Measurements from ENCODE around the gene PSG1.
"Not testable (repeated sequence)": the region's sequence is repeated elsewhere in the genome, so short reads cannot be mapped to it uniquely, and the experiment has no call there.

Gene PSG1

DNA sequence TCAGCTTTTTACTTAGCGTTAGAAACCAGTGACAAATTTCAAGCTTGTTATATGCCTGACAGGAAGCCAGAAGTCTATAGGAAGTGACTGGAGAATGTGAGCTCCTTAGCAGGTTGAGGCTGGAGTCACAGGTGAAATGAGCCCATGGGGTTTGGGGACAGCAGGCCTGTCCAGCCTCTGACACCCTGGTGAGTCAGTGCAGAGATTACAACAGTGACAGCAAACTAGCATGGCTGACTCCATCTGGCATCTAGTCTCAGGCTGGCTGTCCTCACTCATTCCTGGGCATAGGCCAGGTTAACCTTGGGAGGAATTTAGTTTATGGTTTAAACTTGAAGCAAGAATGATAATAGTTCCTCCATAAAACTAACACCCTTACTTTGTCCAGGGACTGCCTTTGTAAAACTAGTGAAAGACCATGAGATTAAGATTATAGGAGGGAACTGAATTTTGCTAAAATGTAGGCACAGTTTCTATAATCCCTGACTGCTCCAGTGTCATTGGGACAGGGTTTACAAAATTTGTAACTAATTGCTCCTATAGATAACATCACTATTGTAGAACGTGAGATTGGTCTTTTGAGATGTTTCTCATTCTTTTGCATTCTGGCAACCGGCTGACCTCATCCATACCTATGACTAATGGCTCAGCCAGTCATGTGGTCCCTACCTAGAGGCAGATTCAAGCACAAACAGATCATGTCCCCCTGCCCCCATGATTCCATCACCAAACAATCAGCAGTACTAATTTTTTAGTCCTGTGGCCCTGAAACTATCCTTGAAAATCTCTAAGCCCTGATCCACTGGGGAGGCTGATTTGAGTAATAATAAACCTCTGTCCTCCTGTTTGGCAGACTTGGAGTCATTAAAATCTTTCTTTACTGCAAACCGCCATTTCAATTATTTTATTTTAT is 4.4 kb downstream of the PSG1 start:
- not testable (repeated sequence) for H3K9me3 Mint-ChIP-seq; H3K36me3 Mint-ChIP-seq (ENCODE audit: insufficient read depth); H3K4me1 Mint-ChIP-seq; DNase-seq (ENCODE audit: low spot score in 2 of 2); H3K4me3 Mint-ChIP-seq; ATAC-seq (replicated peaks; ENCODE audit: extremely low read depth, poor library complexity, severe bottlenecking); H3K27ac Mint-ChIP-seq (ENCODE audit: low read depth)
- H3K27me3 Mint-ChIP-seq, result peaks cover 52% of the 10 kb centered on the region

GRCh38 chr19:42874136-42874535 is 5.4 kb downstream of the PSG1 start:
- H3K27me3 Mint-ChIP-seq, result peaks cover 52% of the 10 kb centered on the region
- not testable (repeated sequence) for H3K36me3 Mint-ChIP-seq (ENCODE audit: insufficient read depth); H3K27ac Mint-ChIP-seq (ENCODE audit: low read depth); H3K9me3 Mint-ChIP-seq; H3K4me1 Mint-ChIP-seq; ATAC-seq (replicated peaks; ENCODE audit: extremely low read depth, poor library complexity, severe bottlenecking); DNase-seq (ENCODE audit: low spot score in 2 of 2); H3K4me3 Mint-ChIP-seq

DNA sequence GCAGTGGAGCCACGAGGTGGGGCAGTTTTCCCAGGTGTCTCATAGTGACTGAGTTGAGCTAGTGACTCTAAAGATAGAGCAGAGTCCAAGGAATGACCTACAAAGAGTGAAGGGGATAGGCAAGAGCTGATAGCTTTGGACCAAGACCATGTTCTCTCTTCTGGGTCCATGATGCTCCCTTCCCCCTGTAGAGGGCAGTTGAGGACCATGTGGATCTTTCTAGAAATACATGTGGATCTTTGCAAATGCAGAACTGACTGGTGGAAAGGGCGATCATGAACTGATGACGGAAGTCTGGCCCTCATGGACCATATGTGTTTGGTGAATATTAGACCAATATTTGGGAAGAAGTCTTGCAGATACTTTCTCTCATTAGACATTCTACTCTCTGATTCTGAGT is 6.9 kb downstream of the PSG1 start:
- no peak overlapping the region for H3K27ac Mint-ChIP-seq (ENCODE audit: low read depth)
- H3K27me3 Mint-ChIP-seq, result peaks cover 57% of the 10 kb centered on the region

GRCh38 chr19:42857544-42857867 is 22.0 kb downstream of the PSG1 start:
- H3K36me3 Mint-ChIP-seq (ENCODE audit: insufficient read depth), result no peaks in the 10 kb centered on the region
- H3K9me3 Mint-ChIP-seq, result no peaks in the 10 kb centered on the region
- H3K4me3 Mint-ChIP-seq, result no peak overlapping the region
- ATAC-seq (replicated peaks; ENCODE audit: extremely low read depth, poor library complexity, severe bottlenecking) (no peak), DNase-seq (ENCODE audit: low spot score in 2 of 2) (no peak)
- H3K27ac Mint-ChIP-seq (ENCODE audit: low read depth), result no peak overlapping the region
- peaks cover 45% of the 10 kb centered on the region for H3K27me3 Mint-ChIP-seq
- no peaks in the 10 kb centered on the region for H3K4me1 Mint-ChIP-seq

More for the DNA sequence above, 6.9 kb downstream of the PSG1 start:
- Mint-ChIP-seq H3K9me3 (no peaks in the 10 kb centered on the region), H3K4me1 (no peaks in the 10 kb centered on the region), H3K36me3 (ENCODE audit: insufficient read depth) (no peaks in the 10 kb centered on the region), H3K4me3 (no peak overlapping the region)
- no peak for DNase-seq (ENCODE audit: low spot score in 2 of 2)
- no peak for ATAC-seq (replicated peaks; ENCODE audit: extremely low read depth, poor library complexity, severe bottlenecking)

DNA sequence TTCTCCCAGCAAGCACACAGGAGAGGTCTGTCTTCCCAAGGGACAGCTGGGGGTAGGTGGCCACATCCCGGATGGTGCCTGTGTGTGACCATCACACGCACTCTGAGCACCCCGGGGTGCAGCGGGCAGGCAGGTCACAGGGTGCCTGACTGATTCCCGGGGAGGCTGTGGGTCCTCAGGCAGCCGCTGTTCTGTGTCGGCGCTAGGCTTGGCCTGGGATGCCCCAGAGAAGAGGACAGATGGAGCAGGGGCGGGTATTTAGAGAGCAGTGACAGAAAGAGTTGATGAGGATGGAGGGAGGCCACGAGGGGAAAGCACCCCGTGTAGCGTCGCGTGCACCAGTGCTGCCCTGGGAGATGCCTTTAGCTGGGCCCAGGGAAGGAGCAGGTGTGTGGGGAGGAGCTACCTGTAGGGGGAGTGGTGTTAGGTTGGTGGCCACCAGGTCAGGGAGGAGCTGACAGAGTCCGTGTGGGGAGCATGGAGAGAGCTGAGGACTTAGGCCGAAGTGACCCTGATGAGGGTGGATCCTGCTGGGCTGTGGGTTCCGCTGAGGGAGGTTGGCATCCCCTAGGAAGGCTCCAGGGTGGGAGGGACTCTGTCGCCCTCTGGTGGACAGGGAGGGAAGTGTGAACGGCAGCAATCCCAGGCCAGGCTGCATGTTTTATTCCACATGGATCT is 22.5 kb downstream of the PSG1 start:
- not testable (repeated sequence) for ATAC-seq (replicated peaks; ENCODE audit: extremely low read depth, poor library complexity, severe bottlenecking); H3K4me3 Mint-ChIP-seq; H3K27ac Mint-ChIP-seq (ENCODE audit: low read depth); H3K9me3 Mint-ChIP-seq; H3K4me1 Mint-ChIP-seq; H3K36me3 Mint-ChIP-seq (ENCODE audit: insufficient read depth); DNase-seq (ENCODE audit: low spot score in 2 of 2)
- H3K27me3 Mint-ChIP-seq, result peaks cover 45% of the 10 kb centered on the region

- not testable (repeated sequence) for H3K36me3 Mint-ChIP-seq (ENCODE audit: insufficient read depth); H3K4me3 Mint-ChIP-seq; DNase-seq (ENCODE audit: low spot score in 2 of 2); H3K27ac Mint-ChIP-seq (ENCODE audit: low read depth); ATAC-seq (replicated peaks; ENCODE audit: extremely low read depth, poor library complexity, severe bottlenecking); H3K4me1 Mint-ChIP-seq; H3K9me3 Mint-ChIP-seq
- H3K27me3 Mint-ChIP-seq, result peaks cover 26% of the 10 kb centered on the region
Measured at GRCh38 chr19:42854745-42855144, 24.8 kb downstream of the PSG1 start.

DNA sequence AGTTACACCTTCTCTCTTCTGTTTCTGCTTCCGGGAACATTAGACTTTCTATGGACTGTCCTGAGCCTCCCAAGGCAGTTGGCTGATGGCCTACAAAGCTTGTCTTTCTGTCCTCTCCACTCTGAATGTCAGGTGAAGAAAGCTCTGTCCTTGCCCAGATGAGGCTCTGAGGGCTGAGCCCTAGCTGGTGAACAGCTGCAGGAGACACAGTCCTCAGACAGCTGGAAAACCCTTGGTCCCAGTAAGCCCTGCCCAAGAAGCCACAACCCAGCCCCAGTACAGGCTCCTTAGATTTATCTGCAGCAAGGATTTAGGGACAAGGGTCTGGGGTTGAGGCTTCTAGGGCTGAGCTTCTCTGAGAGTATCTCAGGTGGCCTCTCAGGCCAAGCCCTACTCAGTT is 26.3 kb downstream of the PSG1 start:
- peaks cover 26% of the 10 kb centered on the region for H3K27me3 Mint-ChIP-seq
- H3K9me3 Mint-ChIP-seq; H3K4me3 Mint-ChIP-seq; H3K27ac Mint-ChIP-seq (ENCODE audit: low read depth); H3K36me3 Mint-ChIP-seq (ENCODE audit: insufficient read depth); H3K4me1 Mint-ChIP-seq; DNase-seq (ENCODE audit: low spot score in 2 of 2); ATAC-seq (replicated peaks; ENCODE audit: extremely low read depth, poor library complexity, severe bottlenecking): not testable (repeated sequence)

DNA sequence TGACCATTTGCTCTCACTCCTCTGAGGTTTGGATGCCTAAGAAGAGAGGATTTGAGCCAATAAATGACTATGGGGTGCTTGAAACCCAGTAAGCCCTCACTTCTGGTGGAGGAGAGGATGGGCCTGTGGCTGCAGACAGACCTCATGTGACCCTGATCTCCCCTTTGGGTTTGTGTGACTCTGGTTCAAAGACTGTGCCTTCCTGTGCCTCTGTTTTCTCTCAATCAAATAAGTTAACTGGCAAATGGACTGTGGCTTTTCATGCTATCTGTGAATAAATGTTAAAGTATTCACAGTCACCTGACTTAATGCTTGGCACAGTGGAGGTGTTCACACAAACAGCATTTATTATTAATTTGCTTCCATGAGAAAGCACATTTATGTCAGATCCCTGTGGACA is 26.7 kb downstream of the PSG1 start:
- H3K36me3 Mint-ChIP-seq (ENCODE audit: insufficient read depth); H3K27ac Mint-ChIP-seq (ENCODE audit: low read depth); H3K9me3 Mint-ChIP-seq; H3K4me1 Mint-ChIP-seq; DNase-seq (ENCODE audit: low spot score in 2 of 2); ATAC-seq (replicated peaks; ENCODE audit: extremely low read depth, poor library complexity, severe bottlenecking); H3K4me3 Mint-ChIP-seq: not testable (repeated sequence)
- peaks cover 27% of the 10 kb centered on the region for H3K27me3 Mint-ChIP-seq

DNA sequence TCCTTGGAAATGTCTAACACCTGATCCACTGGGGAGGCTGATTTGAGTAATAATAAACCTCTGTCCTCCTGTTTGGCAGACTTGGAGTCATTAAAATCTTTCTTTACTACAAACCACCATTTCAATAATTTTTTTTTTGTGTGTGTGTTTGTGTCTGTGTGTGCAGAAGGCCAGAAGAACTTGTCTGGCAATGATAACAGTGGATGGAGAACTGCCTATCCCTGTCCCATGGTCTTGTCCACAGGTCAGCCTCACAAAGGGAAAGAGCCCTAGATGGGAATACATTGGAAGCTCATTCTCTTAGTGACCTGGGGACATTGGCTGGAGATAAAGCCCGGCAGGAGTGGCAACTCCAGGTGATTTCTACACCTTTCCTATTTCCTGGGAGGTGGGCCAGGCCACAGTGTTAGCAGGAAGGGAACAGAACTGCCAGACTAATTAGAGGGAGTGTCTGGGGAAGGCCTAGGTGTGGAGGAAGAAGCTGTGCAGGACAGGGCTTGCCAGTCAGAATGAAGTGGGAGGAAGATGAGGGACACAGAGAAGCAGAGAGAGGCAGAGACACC is 27.7 kb downstream of the PSG1 start:
- not testable (repeated sequence) for H3K27ac Mint-ChIP-seq (ENCODE audit: low read depth); ATAC-seq (replicated peaks; ENCODE audit: extremely low read depth, poor library complexity, severe bottlenecking); DNase-seq (ENCODE audit: low spot score in 2 of 2); H3K9me3 Mint-ChIP-seq; H3K4me1 Mint-ChIP-seq; H3K36me3 Mint-ChIP-seq (ENCODE audit: insufficient read depth); H3K4me3 Mint-ChIP-seq
- peaks cover 30% of the 10 kb centered on the region for H3K27me3 Mint-ChIP-seq

- DNase-seq (ENCODE audit: low spot score in 2 of 2), result no peak
Measured at GRCh38 chr19:42850981-42851717, 28.4 kb downstream of the PSG1 start.

DNA sequence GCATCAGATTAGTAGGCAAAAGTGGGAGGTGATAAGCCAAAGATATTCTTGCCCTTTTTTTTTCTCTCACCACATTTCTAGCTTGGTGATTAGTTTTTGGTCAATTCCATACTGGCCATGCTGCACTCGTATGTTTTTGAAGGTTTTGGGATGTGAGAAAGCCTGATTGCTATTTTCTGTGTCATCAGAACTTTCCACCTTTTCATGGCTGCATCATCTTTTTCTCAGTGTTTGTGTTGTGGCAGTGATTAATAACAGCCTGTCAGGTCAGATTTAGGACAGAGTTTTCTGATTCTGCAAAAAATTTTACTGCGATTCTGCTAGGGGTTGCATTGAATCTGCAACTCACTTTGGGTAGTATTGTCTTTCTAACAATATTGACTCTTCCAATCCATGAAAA is 32.9 kb downstream of the PSG1 start:
- no peak for ATAC-seq (replicated peaks; ENCODE audit: extremely low read depth, poor library complexity, severe bottlenecking)

More at GRCh38 chr19:42850981-42851717, 28.4 kb downstream of the PSG1 start:
- H3K27me3 Mint-ChIP-seq, result peaks cover 26% of the 10 kb centered on the region
- no peaks in the 10 kb centered on the region for H3K36me3 Mint-ChIP-seq (ENCODE audit: insufficient read depth)
- H3K4me3 Mint-ChIP-seq, result no peak overlapping the region
- H3K9me3 Mint-ChIP-seq, result no peaks in the 10 kb centered on the region
- no peak for ATAC-seq (replicated peaks; ENCODE audit: extremely low read depth, poor library complexity, severe bottlenecking)
- H3K4me1 Mint-ChIP-seq, result no peaks in the 10 kb centered on the region
- H3K27ac Mint-ChIP-seq (ENCODE audit: low read depth), result no peak overlapping the region

DNA sequence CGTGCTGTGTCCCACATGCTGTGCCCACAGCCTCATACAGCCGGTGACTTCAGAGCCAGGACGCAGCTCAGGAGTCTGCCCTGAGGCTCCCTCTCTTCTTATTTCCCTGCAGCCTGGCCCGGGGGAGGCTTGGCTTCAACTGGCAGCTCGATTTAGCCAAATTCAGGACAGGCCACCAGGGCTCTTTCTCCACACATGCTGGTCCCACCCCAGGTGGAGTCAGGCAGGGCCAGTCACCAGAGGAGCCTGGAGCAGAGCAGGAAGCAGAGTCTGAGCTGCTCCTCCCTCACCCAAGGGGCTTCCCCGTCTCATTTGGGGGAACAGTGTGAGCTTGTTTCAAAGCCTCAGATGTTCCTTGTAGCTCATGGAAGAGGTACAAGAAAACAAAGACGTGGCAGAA is 35.9 kb downstream of the PSG1 start:
- not testable (repeated sequence) for H3K4me3 Mint-ChIP-seq; DNase-seq (ENCODE audit: low spot score in 2 of 2); H3K9me3 Mint-ChIP-seq; H3K27ac Mint-ChIP-seq (ENCODE audit: low read depth); ATAC-seq (replicated peaks; ENCODE audit: extremely low read depth, poor library complexity, severe bottlenecking); H3K36me3 Mint-ChIP-seq (ENCODE audit: insufficient read depth); H3K4me1 Mint-ChIP-seq
- H3K27me3 Mint-ChIP-seq, result peaks cover 54% of the 10 kb centered on the region

More for the DNA sequence above, 32.9 kb downstream of the PSG1 start:
- no peak overlapping the region for H3K4me3 Mint-ChIP-seq
- peaks cover 31% of the 10 kb centered on the region for H3K27me3 Mint-ChIP-seq
- no peak for DNase-seq (ENCODE audit: low spot score in 2 of 2)
- H3K27ac Mint-ChIP-seq (ENCODE audit: low read depth), result no peak overlapping the region
- H3K9me3 Mint-ChIP-seq, result no peaks in the 10 kb centered on the region
- no peaks in the 10 kb centered on the region for H3K4me1 Mint-ChIP-seq
- no peaks in the 10 kb centered on the region for H3K36me3 Mint-ChIP-seq (ENCODE audit: insufficient read depth)
